ENCODE measurements around the gene CAPN7.

CAPN7 gene

GRCh38 chr3:15175605-15176004 lies 30.4 kb upstream of the CAPN7 start:
- Histone ChIP-seq H3K4me2 (ENCODE audit: low read length) (no peak overlapping the region), H3K27ac (ENCODE audit: low read depth, low read length) (no peak overlapping the region), H4K12ac (ENCODE audit: low read depth, low read length) (no peak overlapping the region), H3K4me1 (ENCODE audit: control insufficient read depth in 1 of 2, insufficient read depth in 2 of 2, low read length in 2 of 2) (no peaks in the 10 kb centered on the region), H3K9ac (ENCODE audit: low read length) (no peak overlapping the region), H2AK5ac (ENCODE audit: low read length) (no peak overlapping the region), H3K79me1 (ENCODE audit: low read length) (no peaks in the 10 kb centered on the region), H3K36me3 (ENCODE audit: control insufficient read depth in 1 of 2, insufficient read depth in 2 of 2, low read length in 2 of 2) (no peaks in the 10 kb centered on the region), H3K14ac (ENCODE audit: low read length) (no peak overlapping the region), H3K27me3 (ENCODE audit: insufficient read depth, low read length) (no peaks in the 10 kb centered on the region), H4K91ac (ENCODE audit: low read depth, low read length) (no peak overlapping the region), H3K23ac (ENCODE audit: low read length) (no peak overlapping the region), H2BK12ac (ENCODE audit: low read length) (no peak overlapping the region), H3K4me3 (ENCODE audit: low read depth, low read length) (no peak overlapping the region), H3K18ac (ENCODE audit: low read length) (no peak overlapping the region), H2AFZ (ENCODE audit: insufficient read depth, low read length, poor library complexity) (no peak overlapping the region), H2BK5ac (ENCODE audit: low read depth, low read length, poor library complexity) (no peak overlapping the region), H4K8ac (ENCODE audit: low read depth, low read length) (no peak overlapping the region), H3K9me3 (ENCODE audit: insufficient read depth, low read depth, low read length) (no peaks in the 10 kb centered on the region), H3K79me2 (ENCODE audit: control insufficient read depth, insufficient read depth, low read length, poor library complexity) (no peaks in the 10 kb centered on the region), H2BK120ac (ENCODE audit: insufficient read depth, low read length, poor library complexity) (no peak overlapping the region), H3K4ac (ENCODE audit: low read depth, low read length) (no peak overlapping the region)
- no peak for DNase-seq
- WGBS (ENCODE audit: extremely low coverage, insufficient coverage, insufficient read length) = no CpG with 5 or more reads among the region's 1 CpG

GRCh38 chr3:15180042-15180611 lies 25.9 kb upstream of the CAPN7 start:
- Histone ChIP-seq H3K23ac (ENCODE audit: low read length) (no peak overlapping the region), H3K79me1 (ENCODE audit: low read length) (no peaks in the 10 kb centered on the region), H3K36me3 (ENCODE audit: control insufficient read depth in 1 of 2, insufficient read depth in 2 of 2, low read length in 2 of 2) (no peaks in the 10 kb centered on the region), H3K79me2 (ENCODE audit: control insufficient read depth, insufficient read depth, low read length, poor library complexity) (no peaks in the 10 kb centered on the region), H3K4me2 (ENCODE audit: low read length) (no peak overlapping the region), H3K27ac (ENCODE audit: low read depth, low read length) (no peak overlapping the region), H4K8ac (ENCODE audit: low read depth, low read length) (no peak overlapping the region), H4K91ac (ENCODE audit: low read depth, low read length) (no peak overlapping the region), H3K4me1 (ENCODE audit: control insufficient read depth in 1 of 2, insufficient read depth in 2 of 2, low read length in 2 of 2) (no peaks in the 10 kb centered on the region), H3K4ac (ENCODE audit: low read depth, low read length) (no peak overlapping the region), H2BK120ac (ENCODE audit: insufficient read depth, low read length, poor library complexity) (no peak overlapping the region), H2BK5ac (ENCODE audit: low read depth, low read length, poor library complexity) (no peak overlapping the region), H3K27me3 (ENCODE audit: insufficient read depth, low read length) (no peaks in the 10 kb centered on the region), H2BK12ac (ENCODE audit: low read length) (no peak overlapping the region), H4K12ac (ENCODE audit: low read depth, low read length) (no peak overlapping the region), H3K4me3 (ENCODE audit: low read depth, low read length) (no peak overlapping the region), H2AK5ac (ENCODE audit: low read length) (no peak overlapping the region), H3K9ac (ENCODE audit: low read length) (no peak overlapping the region), H3K14ac (ENCODE audit: low read length) (no peak overlapping the region), H3K9me3 (ENCODE audit: insufficient read depth, low read depth, low read length) (no peaks in the 10 kb centered on the region), H2AFZ (ENCODE audit: insufficient read depth, low read length, poor library complexity) (no peak overlapping the region), H3K18ac (ENCODE audit: low read length) (no peak overlapping the region)
- WGBS (ENCODE audit: extremely low coverage, insufficient coverage, insufficient read length) = no CpG with 5 or more reads among the region's 6 CpGs
- DNase-seq = no peak

GRCh38 chr3:15181511-15181910 lies 24.5 kb upstream of the CAPN7 start:
- Histone ChIP-seq H4K8ac (ENCODE audit: low read depth, low read length) (no peak overlapping the region), H2BK120ac (ENCODE audit: insufficient read depth, low read length, poor library complexity) (no peak overlapping the region), H3K4me1 (ENCODE audit: control insufficient read depth in 1 of 2, insufficient read depth in 2 of 2, low read length in 2 of 2) (no peaks in the 10 kb centered on the region), H2AFZ (ENCODE audit: insufficient read depth, low read length, poor library complexity) (no peak overlapping the region), H3K9me3 (ENCODE audit: insufficient read depth, low read depth, low read length) (no peaks in the 10 kb centered on the region), H3K23ac (ENCODE audit: low read length) (no peak overlapping the region), H3K4me3 (ENCODE audit: low read depth, low read length) (no peak overlapping the region), H4K12ac (ENCODE audit: low read depth, low read length) (no peak overlapping the region), H4K91ac (ENCODE audit: low read depth, low read length) (no peak overlapping the region), H3K9ac (ENCODE audit: low read length) (no peak overlapping the region), H3K79me2 (ENCODE audit: control insufficient read depth, insufficient read depth, low read length, poor library complexity) (no peaks in the 10 kb centered on the region), H2BK5ac (ENCODE audit: low read depth, low read length, poor library complexity) (no peak overlapping the region), H3K4me2 (ENCODE audit: low read length) (no peak overlapping the region), H2AK5ac (ENCODE audit: low read length) (no peak overlapping the region), H3K27me3 (ENCODE audit: insufficient read depth, low read length) (no peaks in the 10 kb centered on the region), H3K27ac (ENCODE audit: low read depth, low read length) (no peak overlapping the region), H3K18ac (ENCODE audit: low read length) (no peak overlapping the region), H3K14ac (ENCODE audit: low read length) (no peak overlapping the region), H3K79me1 (ENCODE audit: low read length) (no peaks in the 10 kb centered on the region), H3K36me3 (ENCODE audit: control insufficient read depth in 1 of 2, insufficient read depth in 2 of 2, low read length in 2 of 2) (no peaks in the 10 kb centered on the region), H3K4ac (ENCODE audit: low read depth, low read length) (no peak overlapping the region), H2BK12ac (ENCODE audit: low read length) (no peak overlapping the region)
- no peak for DNase-seq
- no CpG with 5 or more reads among the region's 1 CpG for WGBS (ENCODE audit: extremely low coverage, insufficient coverage, insufficient read length)

GRCh38 chr3:15181963-15182362 lies 24.1 kb upstream of the CAPN7 start:
- WGBS (ENCODE audit: extremely low coverage, insufficient coverage, insufficient read length) = no CpG with 5 or more reads among the region's 1 CpG
- H4K12ac ChIP-seq (ENCODE audit: low read depth, low read length) = no peak overlapping the region
- DNase-seq = no peak

More at GRCh38 chr3:15181963-15182362, 24.1 kb upstream of the CAPN7 start:
- Histone ChIP-seq H3K4ac (ENCODE audit: low read depth, low read length) (no peak overlapping the region), H2BK12ac (ENCODE audit: low read length) (no peak overlapping the region), H3K23ac (ENCODE audit: low read length) (no peak overlapping the region), H3K79me1 (ENCODE audit: low read length) (no peaks in the 10 kb centered on the region), H3K27me3 (ENCODE audit: insufficient read depth, low read length) (no peaks in the 10 kb centered on the region), H4K91ac (ENCODE audit: low read depth, low read length) (no peak overlapping the region), H3K79me2 (ENCODE audit: control insufficient read depth, insufficient read depth, low read length, poor library complexity) (no peaks in the 10 kb centered on the region), H3K27ac (ENCODE audit: low read depth, low read length) (no peak overlapping the region), H2AFZ (ENCODE audit: insufficient read depth, low read length, poor library complexity) (no peak overlapping the region), H3K4me2 (ENCODE audit: low read length) (no peak overlapping the region), H3K9me3 (ENCODE audit: insufficient read depth, low read depth, low read length) (no peaks in the 10 kb centered on the region), H4K8ac (ENCODE audit: low read depth, low read length) (no peak overlapping the region), H2BK120ac (ENCODE audit: insufficient read depth, low read length, poor library complexity) (no peak overlapping the region), H3K36me3 (ENCODE audit: control insufficient read depth in 1 of 2, insufficient read depth in 2 of 2, low read length in 2 of 2) (no peaks in the 10 kb centered on the region), H2BK5ac (ENCODE audit: low read depth, low read length, poor library complexity) (no peak overlapping the region), H3K9ac (ENCODE audit: low read length) (no peak overlapping the region), H3K14ac (ENCODE audit: low read length) (no peak overlapping the region), H3K4me1 (ENCODE audit: control insufficient read depth in 1 of 2, insufficient read depth in 2 of 2, low read length in 2 of 2) (no peaks in the 10 kb centered on the region), H3K18ac (ENCODE audit: low read length) (no peak overlapping the region), H2AK5ac (ENCODE audit: low read length) (no peak overlapping the region), H3K4me3 (ENCODE audit: low read depth, low read length) (no peak overlapping the region)
